WI38 (cell line): ENCODE measurements around the gene SMTN.

Experiments used
- H3K4me3 ChIP-seq: 2 replicates; pipeline ENCODE4 v1.5.1; 2011; ENCODE audit warnings: low read depth, mild to moderate bottlenecking, control low read depth, low read length
- TF ChIP-seq, protein P1 (sequence below): IDR thresholded peaks from 2 replicates; pipeline ENCODE4 v1.5.1; 2012; ENCODE audit warnings: low read depth, mild to moderate bottlenecking, control low read depth, low read length

Gene SMTN

DNA sequence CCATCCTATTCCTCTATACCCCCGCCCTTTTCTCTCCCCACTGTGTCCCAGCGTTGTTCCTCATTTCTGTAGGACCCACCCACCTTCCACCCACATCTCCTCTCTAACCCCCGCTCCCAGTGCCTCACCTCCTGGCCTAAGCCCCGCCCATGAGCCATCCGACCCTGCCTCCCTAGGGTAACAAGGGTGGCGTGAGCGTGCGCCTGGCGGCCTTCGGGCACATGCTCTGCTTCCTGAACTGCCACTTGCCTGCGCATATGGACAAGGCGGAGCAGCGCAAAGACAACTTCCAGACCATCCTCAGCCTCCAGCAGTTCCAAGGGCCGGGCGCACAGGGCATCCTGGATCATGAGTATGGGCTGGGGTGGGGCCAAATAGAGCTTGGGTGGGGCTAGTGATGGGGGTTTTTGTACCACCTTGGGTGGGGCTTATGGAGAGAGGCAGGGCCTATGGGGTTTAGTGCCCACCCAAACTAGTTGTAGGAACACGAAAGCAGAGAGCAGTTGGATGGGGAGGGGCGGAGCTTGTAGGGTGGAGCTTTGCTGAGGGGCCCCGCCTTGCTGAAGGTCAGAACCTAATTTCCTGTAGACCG lies 46.2 kb downstream of the SMTN start:
- TF ChIP-seq, protein P1, sequence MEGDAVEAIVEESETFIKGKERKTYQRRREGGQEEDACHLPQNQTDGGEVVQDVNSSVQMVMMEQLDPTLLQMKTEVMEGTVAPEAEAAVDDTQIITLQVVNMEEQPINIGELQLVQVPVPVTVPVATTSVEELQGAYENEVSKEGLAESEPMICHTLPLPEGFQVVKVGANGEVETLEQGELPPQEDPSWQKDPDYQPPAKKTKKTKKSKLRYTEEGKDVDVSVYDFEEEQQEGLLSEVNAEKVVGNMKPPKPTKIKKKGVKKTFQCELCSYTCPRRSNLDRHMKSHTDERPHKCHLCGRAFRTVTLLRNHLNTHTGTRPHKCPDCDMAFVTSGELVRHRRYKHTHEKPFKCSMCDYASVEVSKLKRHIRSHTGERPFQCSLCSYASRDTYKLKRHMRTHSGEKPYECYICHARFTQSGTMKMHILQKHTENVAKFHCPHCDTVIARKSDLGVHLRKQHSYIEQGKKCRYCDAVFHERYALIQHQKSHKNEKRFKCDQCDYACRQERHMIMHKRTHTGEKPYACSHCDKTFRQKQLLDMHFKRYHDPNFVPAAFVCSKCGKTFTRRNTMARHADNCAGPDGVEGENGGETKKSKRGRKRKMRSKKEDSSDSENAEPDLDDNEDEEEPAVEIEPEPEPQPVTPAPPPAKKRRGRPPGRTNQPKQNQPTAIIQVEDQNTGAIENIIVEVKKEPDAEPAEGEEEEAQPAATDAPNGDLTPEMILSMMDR, result no peak
- no peak overlapping the region for H3K4me3 ChIP-seq

DNA sequence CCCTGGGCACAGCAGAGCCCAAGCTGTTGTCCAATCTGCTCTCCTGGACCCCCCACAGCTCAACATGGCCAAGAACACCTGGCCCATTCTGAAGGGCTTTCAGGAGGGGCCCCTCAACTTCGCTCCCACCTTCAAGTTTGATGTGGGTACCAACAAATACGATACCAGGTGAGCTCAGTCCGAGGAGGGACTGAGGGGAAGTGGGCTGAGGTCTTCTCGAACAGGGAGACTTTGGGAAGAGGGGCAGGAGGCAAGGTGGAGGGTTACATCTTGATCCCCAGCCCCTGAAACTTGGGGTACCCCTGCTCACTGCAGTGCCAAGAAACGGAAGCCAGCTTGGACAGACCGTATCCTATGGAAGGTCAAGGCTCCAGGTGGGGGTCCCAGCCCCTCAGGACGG lies 47.0 kb downstream of the SMTN start:
- TF ChIP-seq, protein P1, result no peak
- no peak overlapping the region for H3K4me3 ChIP-seq

DNA sequence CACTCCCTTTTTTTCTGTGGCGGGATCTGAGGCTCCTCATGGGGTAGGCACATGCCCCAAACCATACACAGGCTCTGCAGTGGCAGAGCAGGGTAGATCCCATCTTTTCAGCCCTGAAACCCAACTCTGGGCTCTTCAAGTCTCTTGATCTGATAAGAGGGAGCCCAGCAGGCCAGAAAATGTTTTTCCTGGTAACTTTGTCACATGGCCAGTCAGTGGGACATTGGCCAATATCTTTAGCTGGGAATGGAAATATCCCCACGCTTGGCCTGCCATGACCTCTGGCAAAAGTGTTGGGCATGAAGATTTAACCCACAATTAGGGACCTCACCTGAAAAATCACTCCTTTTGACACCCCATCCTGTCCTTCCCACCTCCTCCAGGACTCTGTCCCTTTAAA lies 49.8 kb downstream of the SMTN start:
- TF ChIP-seq, protein P1, result no peak
- H3K4me3 ChIP-seq, result no peak overlapping the region

DNA sequence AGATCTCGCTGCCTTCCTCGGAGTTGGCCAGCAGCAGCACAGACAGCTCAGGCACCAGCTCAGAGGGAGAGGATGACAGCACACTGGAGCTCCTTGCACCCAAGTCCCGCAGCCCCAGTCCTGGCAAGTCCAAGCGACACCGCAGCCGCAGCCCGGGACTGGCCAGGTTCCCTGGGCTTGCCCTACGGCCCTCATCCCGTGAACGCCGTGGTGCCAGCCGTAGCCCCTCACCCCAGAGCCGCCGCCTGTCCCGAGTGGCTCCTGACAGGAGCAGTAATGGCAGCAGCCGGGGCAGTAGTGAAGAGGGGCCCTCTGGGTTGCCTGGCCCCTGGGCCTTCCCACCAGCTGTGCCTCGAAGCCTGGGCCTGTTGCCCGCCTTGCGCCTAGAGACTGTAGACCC lies 52.8 kb downstream of the SMTN start:
- H3K4me3 ChIP-seq, result no peak overlapping the region
- TF ChIP-seq, protein P1, result no peak

DNA sequence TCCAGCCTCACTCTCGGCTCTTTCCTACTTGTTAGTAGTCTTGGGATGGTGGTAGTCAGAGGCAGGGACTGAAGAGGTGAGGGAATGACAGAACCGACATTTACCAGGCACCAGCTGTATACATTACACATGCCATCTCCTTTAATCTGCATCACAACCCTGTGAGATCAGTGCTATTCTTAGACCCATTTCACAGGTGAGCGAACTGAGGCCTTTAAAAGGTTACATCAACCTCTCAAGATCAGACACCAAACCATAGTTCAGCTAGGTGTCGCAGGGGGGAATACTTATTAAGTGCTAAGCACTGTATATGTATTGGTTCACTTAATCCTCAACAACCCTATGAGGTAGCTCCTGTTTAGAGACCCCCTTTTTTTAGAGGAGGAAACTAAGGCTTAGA lies 53.6 kb downstream of the SMTN start:
- TF ChIP-seq, protein P1, result no peak
- no peak overlapping the region for H3K4me3 ChIP-seq

DNA sequence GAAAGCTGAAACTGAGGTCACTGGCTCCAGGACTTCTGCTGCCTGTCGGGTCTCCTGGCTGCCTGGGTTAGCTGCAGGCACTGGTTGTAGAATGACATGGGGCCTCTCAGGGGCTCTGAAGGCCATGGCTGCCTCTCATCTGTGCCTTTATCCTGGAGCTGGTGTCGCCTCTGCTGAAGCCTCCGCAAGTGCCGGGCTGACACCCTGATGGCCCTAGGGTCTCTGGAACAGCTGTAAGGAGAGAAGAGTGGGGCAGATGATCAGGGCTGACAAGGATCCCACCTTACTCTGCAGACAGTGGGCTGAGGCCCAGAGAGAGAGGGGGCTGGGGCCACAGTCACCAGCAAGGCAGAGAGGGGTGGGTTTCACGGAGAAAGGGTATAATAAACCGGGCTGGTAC lies 54.6 kb downstream of the SMTN start:
- H3K4me3 ChIP-seq, result no peak overlapping the region

DNA sequence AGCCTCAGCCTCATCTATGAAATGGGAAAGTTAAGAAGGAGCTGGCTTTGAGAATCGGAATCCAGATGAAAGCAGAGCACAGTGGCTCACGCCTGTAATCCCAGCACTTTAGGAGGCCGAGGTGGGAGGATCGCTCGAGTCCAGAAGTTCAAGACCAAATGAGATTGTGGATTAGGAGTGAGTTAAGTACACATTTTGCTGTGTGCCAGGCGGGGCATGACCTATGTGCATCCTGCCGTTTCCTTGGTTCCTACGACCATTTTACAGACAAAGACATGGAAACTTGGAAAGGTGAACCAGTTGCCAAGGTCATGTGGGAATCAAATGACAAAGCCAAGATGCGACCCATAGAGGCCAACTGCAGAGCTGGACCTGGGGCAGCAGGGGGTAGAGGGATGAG lies 55.0 kb downstream of the SMTN start:
- TF ChIP-seq, protein P1, result no peak
- no peak overlapping the region for H3K4me3 ChIP-seq

More for the DNA sequence above, 54.6 kb downstream of the SMTN start:
- TF ChIP-seq, protein P1, result no peak
